ENCODE measurements around the gene ZBTB7C. TPM values are rescaled to one million over a fixed set of nuclear protein-coding genes. Genes with fewer than 3 reads are reported as not detected.

Gene ZBTB7C
- total and polyA plus RNA-seq, 2 donors = 4.6 to 8.6 TPM

DNA sequence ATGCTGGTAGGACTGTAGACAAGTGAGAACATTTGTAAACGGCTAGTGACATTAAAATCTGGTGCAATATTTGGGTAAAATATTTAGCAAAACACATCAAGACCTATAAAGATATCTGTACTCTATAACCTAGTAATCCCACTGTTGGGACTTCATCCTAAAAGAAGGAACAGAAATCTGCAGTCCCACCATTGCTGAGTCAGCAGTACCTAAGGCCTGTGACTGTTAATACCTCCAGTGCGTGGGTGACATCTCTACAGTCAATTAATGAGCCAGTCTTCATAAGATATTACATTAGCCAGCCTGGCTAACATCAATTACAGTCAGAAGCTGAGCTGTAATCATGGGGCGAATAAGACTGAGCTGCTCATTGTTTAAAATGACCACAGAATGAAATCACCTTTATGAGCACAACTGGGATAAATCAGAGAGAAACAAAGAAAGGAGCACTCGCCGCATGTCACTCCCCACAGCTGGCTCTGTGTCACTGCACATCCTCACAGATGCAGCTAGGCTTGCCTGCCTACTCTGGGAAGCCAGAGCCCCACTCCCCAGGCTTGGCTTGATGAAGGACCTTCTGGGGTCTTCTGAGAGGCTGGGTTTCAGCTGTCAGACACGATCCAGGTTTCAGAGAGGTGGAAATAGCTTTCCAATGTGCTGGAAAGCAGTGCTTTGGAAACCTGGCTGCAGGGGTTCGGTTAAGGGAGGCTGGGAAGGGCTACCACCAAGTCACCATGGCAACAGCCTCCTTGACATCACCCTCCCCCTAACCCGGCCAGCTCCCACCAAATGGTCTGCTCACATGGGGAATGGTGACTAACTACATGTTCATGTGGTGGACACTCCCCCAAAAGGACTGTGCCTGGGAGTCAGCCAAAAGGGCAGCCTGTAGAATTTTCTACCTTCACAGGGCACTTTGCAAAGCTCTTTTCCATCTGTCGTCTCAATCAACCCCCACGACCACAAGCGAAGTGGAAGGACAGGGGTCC is 145.0 kb downstream of the ZBTB7C start:
- no peak overlapping the region for H3K27ac ChIP-seq (ENCODE audit: low read depth)
- H3K4me1 ChIP-seq (ENCODE audit: insufficient read depth) = no peaks in the 10 kb centered on the region
- DNase-seq (ENCODE audit: extremely low spot score) = no peak
- WGBS = 70% methylated on average over 11 of the region's 11 CpGs
- no peaks in the 10 kb centered on the region for H3K36me3 ChIP-seq (ENCODE audit: insufficient read depth)
- no peak overlapping the region for H3K4me3 ChIP-seq (ENCODE audit: low read depth, low read length)

DNA sequence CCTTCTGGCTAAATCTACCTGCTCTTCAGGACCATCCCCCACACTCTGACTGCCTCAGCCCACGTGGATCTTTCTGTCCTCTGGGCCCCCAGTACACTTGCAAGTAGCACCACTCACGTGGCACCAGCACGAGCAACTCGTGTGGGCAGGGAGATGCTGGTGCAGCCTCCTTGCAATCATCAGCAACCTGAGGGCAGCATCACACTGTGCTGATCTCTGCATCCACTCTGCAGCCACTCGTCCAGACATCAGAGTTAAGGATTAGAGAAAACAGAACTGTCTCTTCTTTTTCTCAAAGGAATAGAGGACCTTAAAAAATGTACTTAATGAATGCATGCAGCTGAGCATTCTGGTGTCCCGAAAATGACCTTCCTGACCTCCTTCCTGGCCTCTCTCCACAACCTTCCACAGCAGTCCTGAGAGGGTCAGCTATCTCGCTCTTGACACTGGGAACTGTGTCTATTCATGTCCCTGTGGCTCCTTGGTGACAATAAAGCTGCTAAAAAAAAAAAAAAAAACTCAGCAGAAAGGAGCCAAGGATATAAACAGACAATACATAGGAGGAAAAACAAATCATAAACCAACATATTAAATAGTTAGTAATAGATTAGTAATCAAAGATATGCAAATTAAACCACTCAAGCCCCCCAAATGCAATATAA is 145.9 kb downstream of the ZBTB7C start:
- DNase-seq (ENCODE audit: extremely low spot score) = no peak
- H3K36me3 ChIP-seq (ENCODE audit: insufficient read depth) = no peaks in the 10 kb centered on the region
- H3K27ac ChIP-seq (ENCODE audit: low read depth) = no peak overlapping the region
- no peak overlapping the region for H3K4me3 ChIP-seq (ENCODE audit: low read depth, low read length)
- no peaks in the 10 kb centered on the region for H3K4me1 ChIP-seq (ENCODE audit: insufficient read depth)
- 73% methylated on average over 7 of the region's 7 CpGs for WGBS

DNA sequence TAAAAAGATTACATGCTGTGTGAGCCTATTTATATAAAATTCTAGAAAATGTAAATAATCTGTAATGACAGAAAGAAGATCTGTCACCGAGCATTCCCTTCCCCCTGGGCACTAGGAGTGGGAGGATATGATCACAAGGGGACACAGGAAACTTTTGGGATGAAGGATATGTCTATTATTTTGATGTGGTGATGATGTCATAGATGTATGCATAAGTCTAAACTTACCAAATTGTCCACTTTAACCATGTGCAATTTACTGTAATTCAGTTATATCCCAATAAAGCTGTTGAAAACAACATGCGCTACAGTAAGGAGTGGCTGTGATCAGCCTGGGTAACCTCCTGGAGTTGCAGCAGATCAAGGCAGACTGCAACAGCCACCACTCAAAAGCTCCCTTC is 148.9 kb downstream of the ZBTB7C start:
- Histone ChIP-seq H3K4me1 (ENCODE audit: insufficient read depth) (no peaks in the 10 kb centered on the region), H3K4me3 (ENCODE audit: low read depth, low read length) (no peak overlapping the region), H3K27ac (ENCODE audit: low read depth) (no peak overlapping the region), H3K36me3 (ENCODE audit: insufficient read depth) (no peaks in the 10 kb centered on the region)
- 82% methylated on average over 2 of the region's 2 CpGs for WGBS
- no peak for DNase-seq (ENCODE audit: extremely low spot score)

DNA sequence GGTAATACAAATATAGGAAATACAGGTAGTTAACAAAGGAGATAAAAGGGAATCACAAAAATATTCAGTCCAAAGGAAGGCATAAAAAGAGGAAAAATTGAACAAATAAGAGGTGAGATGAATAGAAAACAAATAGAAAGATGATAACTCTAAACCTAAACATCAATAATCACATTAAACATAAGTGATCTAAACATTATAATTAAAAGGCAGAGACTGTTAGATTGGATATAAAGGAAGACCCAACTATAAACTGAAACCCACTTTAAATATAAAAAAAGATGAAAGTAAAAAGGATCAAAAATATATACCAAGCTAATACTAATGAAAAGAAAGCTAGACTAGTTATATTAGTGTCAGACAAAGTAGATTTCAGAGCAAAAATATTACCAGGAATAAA is 152.3 kb downstream of the ZBTB7C start:
- Histone ChIP-seq H3K4me3 (ENCODE audit: low read depth, low read length) (no peak overlapping the region), H3K27ac (ENCODE audit: low read depth) (no peak overlapping the region), H3K36me3 (ENCODE audit: insufficient read depth) (no peaks in the 10 kb centered on the region), H3K4me1 (ENCODE audit: insufficient read depth) (no peaks in the 10 kb centered on the region)
- DNase-seq (ENCODE audit: extremely low spot score) = no peak

DNA sequence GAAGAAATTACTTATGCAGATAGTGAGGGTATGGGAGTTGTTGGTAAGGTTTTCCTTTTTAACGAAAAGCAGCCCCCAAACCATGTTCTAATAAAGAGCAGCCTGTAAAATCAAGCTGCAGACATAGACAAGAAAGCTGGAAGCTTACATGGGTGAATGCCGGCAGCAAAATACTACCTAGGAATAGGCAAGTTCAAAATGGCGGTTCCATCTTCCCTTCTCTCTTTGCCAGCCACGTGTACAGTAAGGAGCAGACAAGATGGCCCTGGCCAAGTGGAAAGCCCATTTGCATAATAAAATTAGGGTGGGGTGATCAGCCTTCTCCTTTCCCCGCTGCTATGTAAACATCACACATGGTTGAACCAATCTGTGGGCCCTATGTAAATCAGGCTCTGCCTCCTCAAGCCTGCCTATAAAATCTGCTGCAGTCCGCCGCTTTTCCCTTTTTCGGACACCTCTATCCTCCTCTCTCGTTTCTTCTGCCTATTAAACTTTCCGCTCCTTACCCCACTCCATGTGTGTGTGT is 155.0 kb downstream of the ZBTB7C start:
- no peak for DNase-seq (ENCODE audit: extremely low spot score)
- no peaks in the 10 kb centered on the region for H3K36me3 ChIP-seq (ENCODE audit: insufficient read depth)
- H3K4me3 ChIP-seq (ENCODE audit: low read depth, low read length) = no peak overlapping the region
- no peaks in the 10 kb centered on the region for H3K4me1 ChIP-seq (ENCODE audit: insufficient read depth)
- 83% methylated on average over 10 of the region's 10 CpGs for WGBS
- H3K27ac ChIP-seq (ENCODE audit: low read depth) = no peak overlapping the region

DNA sequence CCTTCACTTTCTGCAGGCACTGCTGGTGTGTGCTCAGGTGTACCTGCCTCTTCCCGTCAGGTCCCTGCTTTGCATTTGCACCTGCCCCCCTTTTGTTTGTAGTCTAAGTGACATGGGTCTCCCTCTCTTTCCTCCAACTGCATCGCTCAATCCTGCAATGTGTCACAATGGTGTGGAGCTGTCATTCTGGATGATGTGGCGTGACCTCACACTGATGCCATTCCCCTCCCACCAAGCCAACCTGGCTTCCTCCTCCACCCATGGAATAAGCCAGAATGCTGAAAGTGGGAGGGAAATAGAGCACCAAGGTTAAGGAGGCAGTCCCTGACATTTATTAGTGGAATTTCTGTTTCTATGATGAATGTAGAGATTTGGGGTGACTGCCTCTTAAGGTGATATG is 156.7 kb downstream of the ZBTB7C start:
- WGBS = 91% methylated on average over 3 of the region's 3 CpGs
- no peak for DNase-seq (ENCODE audit: extremely low spot score)
- Histone ChIP-seq H3K36me3 (ENCODE audit: insufficient read depth) (no peaks in the 10 kb centered on the region), H3K4me1 (ENCODE audit: insufficient read depth) (no peaks in the 10 kb centered on the region), H3K4me3 (ENCODE audit: low read depth, low read length) (no peak overlapping the region), H3K27ac (ENCODE audit: low read depth) (no peak overlapping the region)

DNA sequence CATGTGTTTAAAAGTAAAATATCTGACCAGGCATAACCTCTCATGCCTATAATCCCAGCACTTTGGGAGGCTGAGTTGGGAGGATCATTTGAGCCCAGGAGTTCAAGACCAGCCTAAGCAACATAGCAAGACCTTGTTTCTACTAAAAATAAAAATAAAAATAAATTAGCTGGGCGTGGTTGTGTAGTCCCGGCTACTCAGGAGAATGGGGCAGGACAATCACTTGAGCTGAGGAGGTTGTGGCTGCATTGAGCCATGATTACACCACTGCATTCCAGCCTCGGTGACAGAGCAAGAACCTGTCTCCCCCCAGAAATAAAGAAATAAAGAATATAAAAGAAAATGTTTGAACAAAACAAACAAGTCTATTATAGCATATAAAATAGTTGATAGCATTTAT is 158.3 kb downstream of the ZBTB7C start:
- Histone ChIP-seq H3K4me1 (ENCODE audit: insufficient read depth) (no peaks in the 10 kb centered on the region), H3K27ac (ENCODE audit: low read depth) (no peak overlapping the region), H3K36me3 (ENCODE audit: insufficient read depth) (no peaks in the 10 kb centered on the region), H3K4me3 (ENCODE audit: low read depth, low read length) (no peak overlapping the region)
- no peak for DNase-seq (ENCODE audit: extremely low spot score)
- WGBS = 76% methylated on average over 3 of the region's 3 CpGs

DNA sequence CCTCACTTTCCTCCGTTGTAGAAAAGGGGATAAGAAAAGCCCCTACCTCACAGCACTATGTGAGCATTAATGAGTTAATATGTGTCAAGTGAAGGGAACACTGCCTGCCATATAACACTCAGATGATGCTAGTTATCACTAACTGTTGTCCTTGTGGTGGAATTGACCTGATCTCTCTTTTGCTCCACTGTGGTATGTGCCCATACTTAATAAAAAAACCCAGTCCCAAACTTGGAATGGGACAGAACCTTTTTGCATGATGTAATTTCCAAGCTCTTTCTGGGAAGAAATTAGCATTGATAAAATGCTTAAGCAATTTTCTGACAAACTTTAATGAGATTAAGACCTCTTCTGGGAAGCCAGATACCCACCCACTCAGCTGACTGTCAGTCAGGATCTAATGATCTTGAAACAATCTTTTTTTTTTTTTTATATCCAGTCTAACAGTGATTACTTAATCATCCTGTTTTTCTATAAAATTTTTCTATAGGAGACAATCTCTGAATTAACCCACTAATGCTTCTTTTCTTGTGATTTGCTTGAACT is 158.7 kb downstream of the ZBTB7C start:
- H3K4me1 ChIP-seq (ENCODE audit: insufficient read depth) = no peaks in the 10 kb centered on the region
- DNase-seq (ENCODE audit: extremely low spot score) = no peak
- H3K27ac ChIP-seq (ENCODE audit: low read depth) = no peak overlapping the region
- no peaks in the 10 kb centered on the region for H3K36me3 ChIP-seq (ENCODE audit: insufficient read depth)
- 87% methylated on average over 1 of the region's 1 CpG for WGBS
- no peak overlapping the region for H3K4me3 ChIP-seq (ENCODE audit: low read depth, low read length)

DNA sequence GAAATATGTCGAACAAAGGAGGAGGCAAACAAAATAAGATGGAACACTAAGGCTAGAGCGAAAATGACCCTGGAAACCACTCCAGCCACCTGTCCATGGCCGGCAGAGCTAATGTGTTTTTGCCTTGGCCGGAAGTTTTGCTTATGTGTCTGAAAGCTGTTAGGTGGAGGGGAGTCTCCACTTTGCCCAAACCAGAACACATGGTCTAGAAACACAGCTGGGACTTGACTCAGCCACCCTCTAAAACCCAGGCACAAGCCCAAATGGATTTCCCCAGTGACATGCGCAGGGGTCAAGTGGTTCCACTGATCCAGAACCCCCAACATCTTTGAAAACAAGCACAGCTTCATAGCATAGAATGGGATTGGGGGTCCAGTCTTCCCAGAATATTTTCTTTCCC is 159.3 kb downstream of the ZBTB7C start:
- Histone ChIP-seq H3K4me3 (ENCODE audit: low read depth, low read length) (no peak overlapping the region), H3K27ac (ENCODE audit: low read depth) (no peak overlapping the region), H3K4me1 (ENCODE audit: insufficient read depth) (no peaks in the 10 kb centered on the region), H3K36me3 (ENCODE audit: insufficient read depth) (no peaks in the 10 kb centered on the region)
- WGBS = 75% methylated on average over 5 of the region's 5 CpGs
- no peak for DNase-seq (ENCODE audit: extremely low spot score)

DNA sequence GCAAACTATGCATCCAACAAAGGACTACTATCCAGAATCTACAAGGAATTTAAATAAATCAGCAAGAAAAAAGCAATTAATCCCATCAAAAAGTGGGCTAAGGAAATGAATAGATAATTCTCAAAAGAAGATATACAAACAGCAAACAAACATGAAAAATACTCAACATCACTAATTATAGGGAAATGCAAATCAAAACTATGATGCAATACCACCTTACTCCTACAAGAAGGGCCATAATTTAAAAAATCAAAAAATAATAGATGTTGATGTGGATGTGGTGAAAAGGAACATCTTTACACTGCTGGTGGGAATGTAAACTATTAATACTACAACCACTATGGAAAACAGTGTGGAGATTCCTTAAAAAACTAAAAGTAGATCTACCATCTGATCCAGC is 164.7 kb downstream of the ZBTB7C start:
- no peaks in the 10 kb centered on the region for H3K4me1 ChIP-seq (ENCODE audit: insufficient read depth)
- H3K36me3 ChIP-seq (ENCODE audit: insufficient read depth) = no peaks in the 10 kb centered on the region
- no peak overlapping the region for H3K27ac ChIP-seq (ENCODE audit: low read depth)
- H3K4me3 ChIP-seq (ENCODE audit: low read depth, low read length) = no peak overlapping the region
- no peak for DNase-seq (ENCODE audit: extremely low spot score)

DNA sequence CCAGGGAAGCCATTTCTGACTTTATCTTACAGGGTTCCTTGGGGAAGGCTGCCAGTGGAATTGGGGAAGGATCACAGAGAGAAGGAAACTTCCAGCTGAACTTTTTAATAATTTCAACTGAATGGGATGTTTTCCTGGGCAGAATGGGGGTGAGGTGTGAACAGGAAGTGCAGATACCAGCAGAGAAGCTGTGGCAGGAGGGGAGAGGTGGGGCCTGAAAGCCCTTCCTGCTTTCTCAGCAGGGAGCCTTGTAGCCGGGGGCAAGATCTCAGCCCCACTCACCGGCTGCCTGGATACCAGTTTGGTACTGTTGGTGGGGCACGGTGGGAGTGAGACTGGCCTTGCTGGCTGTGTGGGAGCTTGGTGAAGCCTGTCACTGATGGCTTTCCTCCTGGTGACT is 170.5 kb downstream of the ZBTB7C start:
- DNase-seq (ENCODE audit: extremely low spot score) = no peak

DNA sequence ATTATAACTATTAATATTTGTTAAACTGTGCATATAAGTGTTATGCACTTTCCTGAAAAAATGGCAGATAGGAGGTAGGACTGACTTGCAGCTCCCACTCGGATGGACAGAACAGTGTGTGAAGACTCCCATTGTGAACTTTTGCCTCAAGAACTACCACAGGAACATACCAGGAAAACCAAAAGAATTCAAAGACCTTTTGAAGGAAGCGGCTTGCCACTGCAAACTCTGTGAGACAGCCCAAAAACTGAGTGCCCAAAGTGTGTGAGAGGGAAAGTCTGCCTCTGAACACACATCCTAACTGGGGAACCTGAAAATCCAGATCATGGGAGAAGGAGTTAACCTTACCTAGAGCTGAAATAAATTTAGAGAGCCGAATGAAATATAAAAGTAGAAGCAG is 171.0 kb downstream of the ZBTB7C start:
- no peaks in the 10 kb centered on the region for H3K4me1 ChIP-seq (ENCODE audit: insufficient read depth)
- DNase-seq (ENCODE audit: extremely low spot score) = no peak
- no peak overlapping the region for H3K27ac ChIP-seq (ENCODE audit: low read depth)
- no peak overlapping the region for H3K4me3 ChIP-seq (ENCODE audit: low read depth, low read length)
- 72% methylated on average over 3 of the region's 3 CpGs for WGBS
- H3K36me3 ChIP-seq (ENCODE audit: insufficient read depth) = no peaks in the 10 kb centered on the region

More for the DNA sequence above, 170.5 kb downstream of the ZBTB7C start:
- 56% methylated on average over 3 of the region's 3 CpGs for WGBS
- no peaks in the 10 kb centered on the region for H3K4me1 ChIP-seq (ENCODE audit: insufficient read depth)
- H3K36me3 ChIP-seq (ENCODE audit: insufficient read depth) = no peaks in the 10 kb centered on the region
- H3K4me3 ChIP-seq (ENCODE audit: low read depth, low read length) = no peak overlapping the region
- H3K27ac ChIP-seq (ENCODE audit: low read depth) = peak overlapping the region; percentile 55

DNA sequence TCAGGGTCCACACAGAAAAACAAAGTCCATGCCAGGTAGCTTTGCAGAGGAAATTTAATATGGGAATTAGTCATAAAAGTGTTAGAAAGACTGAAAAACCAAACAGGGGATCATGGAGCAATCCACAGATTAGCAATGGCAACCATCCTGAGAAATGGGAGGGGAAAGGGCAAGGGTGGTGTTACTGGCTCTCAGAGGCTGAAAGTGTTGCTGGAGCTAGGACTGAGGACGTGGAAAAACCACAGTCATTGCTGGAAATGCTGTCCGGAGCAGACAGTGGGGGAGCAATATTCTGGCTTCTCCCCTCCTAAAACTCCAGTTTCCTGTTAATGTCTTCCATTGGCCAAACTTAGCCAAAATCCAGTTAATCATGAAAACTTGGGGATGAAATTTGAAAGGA is 172.4 kb downstream of the ZBTB7C start:
- no peak overlapping the region for H3K27ac ChIP-seq (ENCODE audit: low read depth)
- no peak overlapping the region for H3K4me3 ChIP-seq (ENCODE audit: low read depth, low read length)
- H3K4me1 ChIP-seq (ENCODE audit: insufficient read depth) = no peaks in the 10 kb centered on the region
- no peaks in the 10 kb centered on the region for H3K36me3 ChIP-seq (ENCODE audit: insufficient read depth)
- WGBS = 83% methylated on average over 2 of the region's 2 CpGs
- no peak for DNase-seq (ENCODE audit: extremely low spot score)

Measured in urinary bladder (tissue), 4 donors.